Measurements from ENCODE around the gene CLDN22. TPM values are rescaled to one million over a fixed set of nuclear protein-coding genes. Genes with fewer than 3 reads are reported as not detected.

CLDN22 gene
- total and polyA plus RNA-seq, 2 donors (not counting 1 experiment from before 2014, with no cell fraction given), result not detected

- Histone ChIP-seq H3K27me3 (replicated peaks in 1 of 4; ENCODE audit: control extremely low read depth in 1 of 4, control insufficient read depth in 3 of 4, insufficient read depth in 4 of 4, low read length in 3 of 4) (peaks cover 0 to 5% (median 0%) of the 10 kb centered on the region in 4 experiments), H3K9ac (ENCODE audit: low read length) (no peak overlapping the region), H3K36me3 (replicated peaks in 1 of 2; ENCODE audit: control extremely low read depth in 1 of 2, control insufficient read depth in 1 of 2, extremely low read depth in 1 of 2, insufficient read depth in 2 of 2, low read length in 1 of 2) (no peaks in the 10 kb centered on the region), H3K27ac (ENCODE audit: low read length in 2 of 2) (no peak overlapping the region), H2AFZ (ENCODE audit: insufficient read depth, low read depth, low read length, poor library complexity, severe bottlenecking) (no peak overlapping the region), H4K20me1 (ENCODE audit: control insufficient read depth, insufficient read depth, low read length, poor library complexity, severe bottlenecking) (no peaks in the 10 kb centered on the region), H3K79me2 (ENCODE audit: control insufficient read depth, insufficient read depth, low read length) (no peaks in the 10 kb centered on the region), H3K4me2 (replicated peaks; ENCODE audit: low read depth, low read length, poor library complexity, severe bottlenecking) (no peak overlapping the region), H3K4me1 (ENCODE audit: control insufficient read depth in 2 of 2, insufficient read depth in 2 of 2, low read length in 2 of 2) (no peaks in the 10 kb centered on the region), H3K4me3 (ENCODE audit: control extremely low read depth in 1 of 5, extremely low read depth in 1 of 5, insufficient read depth in 1 of 5, low read depth in 2 of 5, low read length in 4 of 5) (no peak overlapping the region), H3K9me3 (ENCODE audit: control extremely low read depth in 1 of 3, control insufficient read depth in 2 of 3, insufficient read depth in 1 of 3, low read length in 2 of 3) (no peaks in the 10 kb centered on the region)
- Mint-ChIP-seq H3K9me3 (ENCODE audit: insufficient read depth) (no peaks in the 10 kb centered on the region), H3K4me3 (no peak overlapping the region), H3K4me1 (no peaks in the 10 kb centered on the region), H3K27me3 (no peaks in the 10 kb centered on the region), H3K27ac (no peak overlapping the region)
- TF ChIP-seq CTCF (IDR thresholded peaks at IDR 0.05) (no peak), EZH2 (IDR thresholded peaks at IDR 0.05; ENCODE audit: borderline replicate concordance, insufficient read depth, low read depth, low read length, poor library complexity, severe bottlenecking) (no peak)
- ChIA-PET CTCF (no interaction called here), POLR2A (no interaction called here)
- ATAC-seq (ENCODE audit: low read depth) (no peak), DNase-seq (no peak)
- intact Hi-C loops (cut with micrococcal nuclease), result no loop called here
- no CpG with 5 or more reads among the region's 3 CpGs for WGBS (ENCODE audit: insufficient coverage)
Observed at GRCh38 chr4:183306811-183307210, 13.3 kb downstream of the CLDN22 start.

GRCh38 chr4:183304538-183304937, 15.5 kb downstream of the CLDN22 start:
- Mint-ChIP-seq H3K9me3 (ENCODE audit: insufficient read depth) (no peaks in the 10 kb centered on the region), H3K27ac (no peak overlapping the region), H3K4me1 (no peaks in the 10 kb centered on the region), H3K27me3 (peaks cover 3% of the 10 kb centered on the region), H3K4me3 (no peak overlapping the region)
- Histone ChIP-seq H3K4me1 (ENCODE audit: control insufficient read depth in 2 of 2, insufficient read depth in 2 of 2, low read length in 2 of 2) (no peaks in the 10 kb centered on the region), H4K20me1 (ENCODE audit: control insufficient read depth, insufficient read depth, low read length, poor library complexity, severe bottlenecking) (no peaks in the 10 kb centered on the region), H3K27ac (ENCODE audit: low read length in 2 of 2) (no peak overlapping the region), H3K9ac (ENCODE audit: low read length) (no peak overlapping the region), H3K4me3 (ENCODE audit: control extremely low read depth in 1 of 5, extremely low read depth in 1 of 5, insufficient read depth in 1 of 5, low read depth in 2 of 5, low read length in 4 of 5) (no peak overlapping the region), H3K79me2 (ENCODE audit: control insufficient read depth, insufficient read depth, low read length) (no peaks in the 10 kb centered on the region), H3K9me3 (ENCODE audit: control extremely low read depth in 1 of 3, control insufficient read depth in 2 of 3, insufficient read depth in 1 of 3, low read length in 2 of 3) (no peaks in the 10 kb centered on the region), H3K36me3 (replicated peaks in 1 of 2; ENCODE audit: control extremely low read depth in 1 of 2, control insufficient read depth in 1 of 2, extremely low read depth in 1 of 2, insufficient read depth in 2 of 2, low read length in 1 of 2) (no peaks in the 10 kb centered on the region), H3K4me2 (replicated peaks; ENCODE audit: low read depth, low read length, poor library complexity, severe bottlenecking) (no peak overlapping the region), H2AFZ (ENCODE audit: insufficient read depth, low read depth, low read length, poor library complexity, severe bottlenecking) (no peak overlapping the region), H3K27me3 (replicated peaks in 1 of 4; ENCODE audit: control extremely low read depth in 1 of 4, control insufficient read depth in 3 of 4, insufficient read depth in 4 of 4, low read length in 3 of 4) (peaks cover 0 to 5% (median 0%) of the 10 kb centered on the region in 4 experiments)
- POLR2A ChIA-PET, result no interaction called here
- no CpG with 5 or more reads among the region's 2 CpGs for WGBS (ENCODE audit: insufficient coverage)
- TF ChIP-seq CTCF (IDR thresholded peaks at IDR 0.05) (no peak), EZH2 (IDR thresholded peaks at IDR 0.05; ENCODE audit: borderline replicate concordance, insufficient read depth, low read depth, low read length, poor library complexity, severe bottlenecking) (no peak)
- CTCF ChIA-PET, result no interaction called here
- no peak for ATAC-seq (ENCODE audit: low read depth)
- no peak for DNase-seq
- intact Hi-C loops (cut with micrococcal nuclease), result no loop called here

Data from B cell (primary cell).